Mucosa of stomach (tissue), 1 donor: ENCODE results near the gene TCF3.
"Not testable (repeated sequence)": the region's sequence is repeated elsewhere in the genome, so short reads cannot be mapped to it uniquely, and the experiment has no call there.

ENCODE experiments used
- H3K27me3 ChIP-seq: one replicate; pipeline ENCODE4 v1.7.0; 2013; ENCODE audit warnings: mild to moderate bottlenecking, low read length; ENCODE audit not compliant: control insufficient read depth, insufficient read depth
- H3K36me3 ChIP-seq: one replicate; pipeline ENCODE4 v1.7.0; 2013; ENCODE audit warnings: low read length; ENCODE audit not compliant: control insufficient read depth, insufficient read depth
- H3K4me1 ChIP-seq: one replicate; pipeline ENCODE4 v1.7.0; 2013; ENCODE audit warnings: mild to moderate bottlenecking, low read length; ENCODE audit not compliant: control insufficient read depth, insufficient read depth
- H3K4me3 ChIP-seq: one replicate; pipeline ENCODE4 v1.7.0; 2013; ENCODE audit warnings: low read length
- H3K9ac ChIP-seq: one replicate; pipeline ENCODE4 v1.7.0; 2013; ENCODE audit warnings: mild to moderate bottlenecking, low read length, moderate library complexity
- H3K9me3 ChIP-seq: one replicate; pipeline ENCODE4 v1.7.0; 2013; ENCODE audit warnings: mild to moderate bottlenecking, low read length, moderate library complexity; ENCODE audit not compliant: control insufficient read depth
- donor health status: Pancreatic carcinoma.

The TCF3 gene

DNA sequence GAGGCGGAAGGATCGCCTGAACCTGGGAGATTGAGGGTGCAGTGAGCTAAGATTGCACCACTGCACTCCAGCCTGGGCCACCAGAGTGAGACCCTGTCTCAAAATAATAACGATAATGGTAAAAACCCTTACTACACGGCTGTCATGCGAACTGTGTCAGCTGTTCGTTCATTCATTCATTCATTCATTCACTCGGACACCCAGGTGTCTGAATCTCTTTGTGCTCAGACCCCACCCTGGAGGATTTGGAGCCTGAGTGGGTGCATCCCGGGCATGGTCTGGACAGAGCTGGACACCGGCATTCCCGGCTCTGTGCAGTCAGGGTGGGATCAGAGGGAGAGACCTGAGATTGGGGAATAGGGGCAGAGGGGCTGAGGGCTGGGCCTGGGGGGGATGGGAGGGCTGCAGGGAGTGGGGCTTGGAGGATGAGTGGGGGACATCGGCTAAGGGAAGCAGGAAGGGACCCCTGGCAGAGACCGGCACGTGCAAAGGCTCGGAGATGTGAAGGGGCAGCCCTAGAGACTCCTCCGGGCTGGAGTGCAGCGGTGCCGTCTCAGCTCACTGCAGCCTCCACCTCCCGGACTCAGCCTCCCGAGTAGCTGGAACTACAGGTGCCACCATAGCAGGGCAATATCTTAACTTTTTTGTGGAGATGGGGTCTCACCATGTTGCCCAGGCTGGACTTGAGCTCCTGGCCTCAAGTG, 31.6 kb upstream of the TCF3 start:
- H3K36me3 ChIP-seq, result no peaks in the 10 kb centered on the region
- H3K9ac ChIP-seq, result no peak overlapping the region
- H3K27me3 ChIP-seq, result peaks cover 30% of the 10 kb centered on the region
- no peaks in the 10 kb centered on the region for H3K4me1 ChIP-seq
- no peak overlapping the region for H3K4me3 ChIP-seq
- H3K9me3 ChIP-seq, result no peaks in the 10 kb centered on the region

DNA sequence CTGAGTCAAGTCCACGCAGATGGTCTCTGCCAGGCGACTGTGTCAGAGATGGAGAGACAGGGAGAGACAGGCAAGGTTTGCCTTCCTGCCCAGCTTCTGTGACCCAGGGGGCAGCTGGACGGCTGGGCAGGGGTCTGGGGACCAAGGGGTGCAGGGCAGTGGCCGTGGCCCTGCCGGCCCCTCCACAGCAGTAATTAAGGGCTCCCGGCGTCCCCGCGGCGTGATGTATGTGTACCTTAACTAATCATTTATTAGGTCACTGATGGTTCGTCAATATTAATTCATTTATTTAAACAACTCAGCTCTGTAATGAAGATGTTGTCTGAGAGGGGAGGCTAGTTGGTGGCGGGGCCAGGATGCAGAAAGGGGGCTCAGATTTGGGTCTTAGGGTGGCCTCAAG, 28.6 kb upstream of the TCF3 start:
- H3K4me3 ChIP-seq, result no peak overlapping the region
- H3K4me1 ChIP-seq, result peaks cover 6% of the 10 kb centered on the region
- H3K9ac ChIP-seq, result no peak overlapping the region
- H3K9me3 ChIP-seq, result no peaks in the 10 kb centered on the region
- no peaks in the 10 kb centered on the region for H3K36me3 ChIP-seq
- peaks cover 51% of the 10 kb centered on the region for H3K27me3 ChIP-seq

DNA sequence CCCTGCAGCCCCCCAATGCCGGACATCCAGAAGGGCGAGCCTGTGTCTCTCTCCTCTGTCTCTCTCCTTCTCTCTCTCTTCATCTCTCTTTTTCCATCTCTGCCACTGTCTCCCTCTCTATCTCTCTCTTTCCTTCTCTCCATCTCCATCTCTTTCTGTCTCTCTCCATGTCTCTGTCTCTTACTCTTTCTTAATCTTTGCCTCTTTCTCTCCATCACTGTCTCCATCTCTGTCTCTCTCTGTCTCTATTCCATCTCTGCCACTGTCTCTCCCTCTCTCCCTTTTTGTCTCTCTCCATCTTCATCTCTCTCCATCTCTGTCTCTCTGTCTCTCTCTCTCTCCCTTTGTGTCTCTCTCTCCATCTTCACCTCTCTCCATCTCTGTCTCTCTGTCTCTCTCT, 25.7 kb upstream of the TCF3 start:
- H3K4me1 ChIP-seq, result peaks cover 14% of the 10 kb centered on the region
- no peak overlapping the region for H3K4me3 ChIP-seq
- no peaks in the 10 kb centered on the region for H3K9me3 ChIP-seq
- peaks cover 49% of the 10 kb centered on the region for H3K27me3 ChIP-seq
- H3K36me3 ChIP-seq, result no peaks in the 10 kb centered on the region
- H3K9ac ChIP-seq, result no peak overlapping the region

DNA sequence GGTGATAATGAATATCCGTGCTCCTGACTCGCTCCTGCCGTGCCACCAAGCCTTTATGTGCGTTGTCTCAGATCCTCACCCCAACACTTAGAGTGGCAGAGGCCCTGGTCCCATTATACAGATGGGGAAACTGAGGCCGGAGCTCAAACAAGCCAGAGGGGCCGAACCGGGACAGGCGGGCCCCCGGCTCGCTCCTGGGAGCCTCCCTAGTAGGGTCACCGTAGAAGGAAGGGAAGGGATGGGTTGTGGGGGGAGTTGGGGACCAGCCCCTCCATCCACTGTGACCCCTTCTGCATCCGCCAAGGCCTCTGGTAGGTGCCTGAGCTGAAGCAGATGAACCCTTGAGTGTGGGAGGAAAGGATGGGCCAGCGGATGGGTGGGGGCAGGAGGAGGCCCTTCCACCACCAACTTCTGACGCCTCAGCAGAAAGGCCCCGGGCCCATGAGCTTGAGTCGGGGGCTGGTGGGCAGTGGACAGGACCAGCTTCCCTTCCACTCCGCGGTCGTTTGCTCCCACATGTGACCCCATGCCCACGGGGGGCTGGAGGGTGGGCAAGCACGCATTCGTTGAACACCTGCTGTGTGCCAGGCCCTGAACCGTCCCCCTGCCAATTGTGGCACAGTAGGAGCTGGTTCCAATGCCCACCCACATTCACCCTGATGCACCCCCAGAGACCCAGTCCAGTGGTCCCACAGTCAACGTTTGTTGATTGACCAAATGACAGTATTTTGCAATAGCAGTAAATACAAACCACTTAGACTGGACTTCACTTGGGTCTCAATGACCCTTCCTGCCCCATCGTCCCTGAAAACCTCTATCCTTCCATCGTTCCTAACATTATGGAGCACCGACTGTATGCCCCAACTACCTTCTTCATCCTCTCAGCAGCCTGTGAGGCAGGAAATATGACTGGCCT, 24.2 kb upstream of the TCF3 start:
- Histone ChIP-seq H3K36me3 (no peaks in the 10 kb centered on the region), H3K4me1 (peaks cover 21% of the 10 kb centered on the region), H3K9me3 (no peaks in the 10 kb centered on the region), H3K27me3 (peaks cover 48% of the 10 kb centered on the region), H3K4me3 (no peak overlapping the region), H3K9ac (no peak overlapping the region)

DNA sequence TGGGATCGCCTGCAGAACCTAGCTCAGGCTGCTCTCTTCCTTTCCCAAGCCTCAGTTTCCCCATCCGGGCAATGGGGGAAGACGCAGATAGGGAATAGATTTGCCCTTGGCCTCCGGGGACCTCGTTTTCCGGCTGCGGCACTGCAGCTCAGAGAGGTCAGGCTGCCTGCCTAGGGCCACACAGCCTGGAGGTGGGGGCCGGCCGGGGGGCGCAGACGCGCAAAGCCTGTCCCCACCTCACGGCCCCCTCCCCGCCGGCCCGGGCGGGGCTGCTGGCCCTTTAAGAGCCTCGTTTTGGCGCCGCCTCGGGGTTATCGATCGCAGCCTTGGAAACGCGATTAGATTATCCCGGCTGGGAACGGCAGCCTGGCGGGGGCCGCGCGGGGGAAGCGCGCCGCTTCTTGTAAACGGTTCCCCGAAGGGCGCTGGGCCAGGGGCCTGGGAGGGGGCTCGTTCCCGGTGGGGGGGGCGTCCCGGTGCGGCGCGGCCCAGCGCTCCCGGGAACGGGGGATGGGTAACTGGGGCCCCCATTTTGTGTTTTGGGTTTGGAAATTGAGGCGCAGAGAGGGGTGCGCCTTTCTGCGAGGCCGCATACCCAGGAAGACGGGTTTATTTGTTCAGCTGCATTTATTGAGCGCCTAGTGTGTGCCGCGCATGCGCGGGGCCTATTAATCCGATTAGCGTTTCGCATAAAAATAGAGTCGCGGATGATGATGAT, 23.4 kb upstream of the TCF3 start:
- H3K9ac ChIP-seq, result peak overlapping the region; percentile 15
- peaks cover 22% of the 10 kb centered on the region for H3K4me1 ChIP-seq
- no peak overlapping the region for H3K4me3 ChIP-seq
- no peaks in the 10 kb centered on the region for H3K36me3 ChIP-seq
- H3K27me3 ChIP-seq, result peaks cover 56% of the 10 kb centered on the region
- H3K9me3 ChIP-seq, result no peaks in the 10 kb centered on the region

DNA sequence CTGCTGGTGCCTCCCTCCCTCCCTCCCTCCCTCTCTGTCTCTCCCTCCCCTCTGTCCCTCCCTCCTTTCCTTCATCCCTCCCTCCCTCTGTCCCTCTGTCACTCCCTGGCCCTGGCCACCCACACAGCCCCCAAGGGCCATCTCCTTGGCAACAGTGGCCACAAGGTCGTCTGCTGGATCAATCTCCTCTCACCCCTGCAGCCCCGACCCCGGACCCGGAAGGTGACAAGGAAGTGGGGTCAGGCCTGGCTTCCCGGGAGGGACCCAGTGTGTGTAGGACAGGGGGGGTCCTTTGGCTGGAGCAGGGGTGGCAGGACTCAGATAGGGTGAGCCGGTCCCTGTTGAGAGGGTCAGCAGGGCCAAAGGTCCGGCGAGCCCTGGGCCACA, 21.9 kb upstream of the TCF3 start:
- Histone ChIP-seq H3K4me1 (peaks cover 22% of the 10 kb centered on the region), H3K9ac (no peak overlapping the region), H3K36me3 (no peaks in the 10 kb centered on the region), H3K9me3 (no peaks in the 10 kb centered on the region), H3K4me3 (no peak overlapping the region), H3K27me3 (peaks cover 60% of the 10 kb centered on the region)

DNA sequence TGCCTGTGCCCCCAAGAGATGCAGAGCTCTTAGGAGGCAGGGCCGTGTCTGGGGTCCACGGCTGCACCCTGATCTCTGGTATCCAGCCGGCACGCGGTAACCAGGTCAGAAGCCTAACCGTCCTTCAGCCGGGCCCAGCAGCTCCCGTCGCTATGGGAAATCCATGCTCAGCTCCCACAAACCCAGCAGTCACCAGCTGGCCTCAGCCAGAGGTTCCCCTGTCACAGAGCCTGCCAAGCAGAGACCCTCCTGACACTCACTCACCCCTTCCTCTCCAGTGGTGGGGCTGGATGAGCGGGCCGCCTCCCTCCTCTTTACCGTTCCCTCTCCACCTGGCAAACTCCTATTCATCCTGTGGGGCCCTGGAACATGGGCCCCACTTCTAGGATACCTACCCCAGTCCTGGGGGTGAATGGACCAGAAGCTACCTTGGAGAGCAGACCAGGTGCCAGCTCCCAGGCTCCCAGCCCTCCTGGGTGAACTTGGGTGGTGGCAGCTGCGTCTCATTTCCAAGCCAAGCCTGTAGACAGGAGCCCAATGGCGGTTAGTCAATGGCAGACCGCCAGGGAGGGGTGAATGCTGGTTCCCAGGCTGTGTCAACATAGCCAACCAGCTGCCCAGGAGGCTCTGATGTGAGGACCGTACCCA, 21.4 kb upstream of the TCF3 start:
- Histone ChIP-seq H3K9me3 (no peaks in the 10 kb centered on the region), H3K9ac (no peak overlapping the region), H3K4me3 (no peak overlapping the region), H3K36me3 (no peaks in the 10 kb centered on the region), H3K27me3 (peaks cover 63% of the 10 kb centered on the region), H3K4me1 (peaks cover 26% of the 10 kb centered on the region)

DNA sequence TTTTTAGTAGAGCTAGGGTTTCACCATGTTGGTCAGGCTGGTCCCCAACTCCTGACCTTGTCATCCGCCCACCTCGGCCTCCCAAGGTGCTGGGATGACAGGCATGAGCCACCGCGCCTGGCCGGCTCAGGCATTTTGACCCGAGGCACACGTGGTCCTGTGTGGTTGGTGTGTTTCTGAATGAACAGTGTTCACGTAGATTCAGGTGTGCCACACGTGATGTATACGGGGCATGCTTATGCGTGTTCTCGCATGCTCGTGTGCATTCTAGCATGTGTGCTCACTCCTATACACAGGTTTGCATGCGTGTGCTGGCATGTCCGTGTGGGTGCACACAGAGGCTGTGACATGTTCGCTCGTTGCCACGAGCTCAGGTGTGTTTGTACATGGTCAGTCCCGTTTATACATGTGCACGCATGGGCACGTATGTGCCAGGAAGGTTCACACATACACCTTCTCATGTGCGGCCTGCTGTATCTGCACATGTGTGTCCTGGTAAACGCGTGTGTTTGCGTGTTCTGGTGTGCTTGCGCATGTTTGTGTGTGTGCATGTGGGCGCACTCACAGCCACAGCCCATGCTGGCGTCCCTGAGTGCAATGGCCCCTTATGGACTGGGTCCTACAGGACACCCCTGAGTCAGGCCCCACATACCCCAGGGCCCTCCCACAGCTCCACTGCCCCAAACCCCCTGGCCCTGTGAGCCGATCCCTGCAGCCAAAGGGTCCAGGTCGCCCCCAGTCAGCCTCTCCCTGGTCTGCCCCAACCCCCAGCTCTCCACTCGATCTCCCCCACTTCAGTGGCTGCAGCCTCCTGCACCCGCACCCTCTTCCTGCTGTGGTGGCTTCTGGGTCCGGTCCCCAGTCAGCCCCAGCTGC, 20.6 kb upstream of the TCF3 start:
- H3K4me1 ChIP-seq, result peaks cover 32% of the 10 kb centered on the region
- H3K36me3 ChIP-seq, result no peaks in the 10 kb centered on the region
- no peaks in the 10 kb centered on the region for H3K9me3 ChIP-seq
- no peak overlapping the region for H3K4me3 ChIP-seq
- no peak overlapping the region for H3K9ac ChIP-seq
- peaks cover 63% of the 10 kb centered on the region for H3K27me3 ChIP-seq

DNA sequence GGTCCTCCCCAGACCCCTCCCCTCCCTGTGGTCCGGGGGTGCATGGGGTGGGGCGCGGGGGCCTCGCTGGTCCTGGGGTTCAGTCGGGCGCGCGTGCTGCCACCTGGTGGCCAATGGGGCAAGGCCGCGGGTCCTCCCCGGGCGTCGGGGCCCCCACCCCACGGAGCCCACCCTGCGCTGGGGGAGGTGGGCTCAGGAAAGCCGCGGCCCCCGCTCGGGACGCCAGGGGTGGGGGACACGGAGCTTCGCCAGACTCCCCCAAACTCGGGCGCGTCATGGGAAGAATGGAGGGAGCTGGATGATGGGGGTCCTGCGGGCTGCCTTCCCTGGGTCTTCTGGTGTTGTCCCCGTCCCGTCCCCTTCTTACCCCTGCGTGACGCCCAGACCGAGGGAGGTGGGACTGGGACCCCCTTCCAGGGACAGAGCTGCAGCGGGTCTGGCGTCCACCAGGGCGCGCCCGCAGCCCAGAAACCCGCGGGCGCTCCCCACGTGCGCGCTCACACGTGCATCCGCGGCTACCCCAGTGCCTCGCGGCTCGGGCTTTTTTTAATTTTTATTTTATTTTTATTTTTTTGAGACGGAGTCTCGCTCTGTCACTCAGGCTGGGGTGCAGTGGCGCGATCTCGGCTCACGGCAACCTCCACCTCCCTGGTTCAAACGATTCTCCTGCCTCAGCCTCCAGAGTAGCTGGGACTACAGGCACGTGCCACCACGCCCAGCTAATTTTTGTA, 19.8 kb upstream of the TCF3 start:
- H3K4me1 ChIP-seq, result peaks cover 32% of the 10 kb centered on the region
- H3K9me3 ChIP-seq, result no peaks in the 10 kb centered on the region
- H3K36me3 ChIP-seq, result no peaks in the 10 kb centered on the region
- no peak overlapping the region for H3K4me3 ChIP-seq
- peaks cover 61% of the 10 kb centered on the region for H3K27me3 ChIP-seq
- H3K9ac ChIP-seq, result no peak overlapping the region

DNA sequence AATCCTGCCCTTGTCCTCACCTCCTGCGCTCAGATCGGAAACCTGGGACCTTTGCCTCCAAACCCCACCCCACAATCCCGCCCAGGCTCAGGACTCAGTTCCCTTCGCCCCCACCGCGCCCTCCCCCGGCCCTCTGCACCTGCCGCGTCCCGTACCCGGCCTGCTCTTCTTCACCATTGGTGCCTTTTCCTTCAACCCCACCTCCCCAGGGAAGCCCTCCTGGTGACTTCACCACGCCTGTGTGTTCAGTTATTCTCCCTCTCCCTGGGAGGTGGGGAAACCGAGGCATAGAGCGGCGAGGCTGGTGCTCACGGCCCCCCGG, 19.3 kb upstream of the TCF3 start:
- peaks cover 32% of the 10 kb centered on the region for H3K4me1 ChIP-seq
- H3K27me3 ChIP-seq, result peaks cover 57% of the 10 kb centered on the region
- H3K4me3 ChIP-seq, result no peak overlapping the region
- H3K36me3 ChIP-seq, result no peaks in the 10 kb centered on the region
- H3K9ac ChIP-seq, result no peak overlapping the region
- no peaks in the 10 kb centered on the region for H3K9me3 ChIP-seq

DNA sequence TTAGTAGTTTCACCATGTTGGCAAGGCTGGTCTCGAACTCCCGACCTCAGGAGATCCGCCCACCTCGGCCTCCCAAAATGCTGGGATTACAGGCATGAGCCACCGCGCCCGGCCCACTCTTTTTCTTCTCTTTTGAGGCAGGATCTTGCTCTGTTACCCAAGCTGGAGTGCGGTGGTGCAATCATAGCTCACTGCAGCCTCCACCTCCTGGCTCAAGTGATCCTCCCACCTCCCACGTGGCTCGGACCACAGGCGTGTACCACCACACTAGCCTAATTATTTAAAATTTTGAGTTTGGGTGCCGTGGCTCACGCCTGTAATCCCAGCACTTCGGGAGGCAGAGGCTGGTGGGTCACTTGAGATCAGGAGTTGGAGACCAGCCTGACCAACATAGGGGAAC, 18.3 kb upstream of the TCF3 start:
- not testable (repeated sequence) for H3K9me3 ChIP-seq, H3K9ac ChIP-seq, H3K36me3 ChIP-seq, H3K4me3 ChIP-seq
- Histone ChIP-seq H3K27me3 (peaks cover 49% of the 10 kb centered on the region), H3K4me1 (peaks cover 23% of the 10 kb centered on the region)
